ENCODE data around the gene BRMS1L. TPM values are rescaled to one million over a fixed set of nuclear protein-coding genes. Genes with fewer than 3 reads are reported as not detected.
"Not testable (repeated sequence)": the region's sequence is repeated elsewhere in the genome, so short reads cannot be mapped to it uniquely, and the experiment has no call there.

BRMS1L gene
- total and polyA plus RNA-seq, 3 donors from 2014 or later: 7.6 to 11.8 (median 8.4) TPM

- intact Hi-C loops (cut with DNase I; ENCODE audit: low total_unique reads): no loop called here
- Histone ChIP-seq H3K4me3 (no peak overlapping the region), H3K36me3 (ENCODE audit: low read depth, missing control alignments) (no peaks in the 10 kb centered on the region), H3K27me3 (no peaks in the 10 kb centered on the region), H3K9me3 (no peaks in the 10 kb centered on the region), H3K27ac (no peak overlapping the region), H3K4me1 (peaks cover 3% of the 10 kb centered on the region)
- TF ChIP-seq CTCF (IDR thresholded peaks at IDR 0.05) (no peak), POLR2A (IDR thresholded peaks at IDR 0.05) (no peak)
- no peak for DNase-seq
- 84 to 86% methylated on average over 11 of the region's 11 CpGs for WGBS, 2 donors
Measured at GRCh38 chr14:35827678-35828472, 1.7 kb downstream of the BRMS1L start.

GRCh38 chr14:35829449-35829848, 3.3 kb downstream of the BRMS1L start:
- Histone ChIP-seq H3K4me1 (peaks cover 3% of the 10 kb centered on the region), H3K27ac (no peak overlapping the region), H3K9me3 (no peaks in the 10 kb centered on the region), H3K36me3 (ENCODE audit: low read depth, missing control alignments) (no peaks in the 10 kb centered on the region), H3K27me3 (no peaks in the 10 kb centered on the region), H3K4me3 (no peak overlapping the region)
- WGBS, 2 donors: 62 to 84% methylated on average over 1 of the region's 1 CpG
- no peak for DNase-seq
- TF ChIP-seq POLR2A (IDR thresholded peaks at IDR 0.05) (no peak), CTCF (IDR thresholded peaks at IDR 0.05) (no peak)
- intact Hi-C loops (cut with DNase I; ENCODE audit: low total_unique reads): no loop called here

- no peak overlapping the region for H3K27ac ChIP-seq
- no peak for DNase-seq
- H3K27me3 ChIP-seq: no peaks in the 10 kb centered on the region
- intact Hi-C loops (cut with DNase I; ENCODE audit: low total_unique reads): no loop called here
- no peak overlapping the region for H3K4me3 ChIP-seq
- no peaks in the 10 kb centered on the region for H3K36me3 ChIP-seq (ENCODE audit: low read depth, missing control alignments)
- H3K9me3 ChIP-seq: no peaks in the 10 kb centered on the region
- 80 to 82% methylated on average over 5 of the region's 5 CpGs for WGBS, 2 donors
- TF ChIP-seq POLR2A (IDR thresholded peaks at IDR 0.05) (no peak), CTCF (IDR thresholded peaks at IDR 0.05) (no peak)
- H3K4me1 ChIP-seq: no peaks in the 10 kb centered on the region
Measured at GRCh38 chr14:35835208-35835982, 9.3 kb downstream of the BRMS1L start.

GRCh38 chr14:35841704-35842103, 15.6 kb downstream of the BRMS1L start:
- H3K4me1 ChIP-seq; H3K27me3 ChIP-seq; H3K4me3 ChIP-seq; DNase-seq; H3K9me3 ChIP-seq; H3K36me3 ChIP-seq (ENCODE audit: low read depth, missing control alignments); intact Hi-C loops (cut with DNase I; ENCODE audit: low total_unique reads); H3K27ac ChIP-seq: not testable (repeated sequence)
- WGBS, 2 donors: 91 to 94% methylated on average over 2 of the region's 2 CpGs

- H3K9me3 ChIP-seq; H3K36me3 ChIP-seq (ENCODE audit: low read depth, missing control alignments); H3K4me3 ChIP-seq; DNase-seq; intact Hi-C loops (cut with DNase I; ENCODE audit: low total_unique reads); H3K4me1 ChIP-seq; H3K27ac ChIP-seq; H3K27me3 ChIP-seq: not testable (repeated sequence)
- WGBS, 2 donors: 92 to 98% methylated on average over 2 of the region's 2 CpGs
Measured at GRCh38 chr14:35842245-35842644, 16.1 kb downstream of the BRMS1L start.

Data from testis (tissue), 3 donors.